DOHH2 (cell line): Measurements from ENCODE around the gene CACNA2D1.

Experiments used
- EZH2phosphoT487 ChIP-seq: fragments of 200-600 bp; sonication (generic); IDR thresholded peaks from 2 replicates; pipeline ENCODE4 v1.6.1; 2017; ENCODE audit warnings: borderline replicate concordance, mild to moderate bottlenecking, antibody characterized with exemption, low read length, moderate library complexity, mixed read lengths
- TF ChIP-seq, protein P1 (sequence below): fragments of 200-600 bp; sonication (generic); IDR thresholded peaks from one replicate; pipeline ENCODE4 v1.5.1; 2014; ENCODE audit warnings: antibody characterized with exemption, mild to moderate bottlenecking, low read depth, low read length; ENCODE audit not compliant: poor library complexity, severe bottlenecking

DNA sequence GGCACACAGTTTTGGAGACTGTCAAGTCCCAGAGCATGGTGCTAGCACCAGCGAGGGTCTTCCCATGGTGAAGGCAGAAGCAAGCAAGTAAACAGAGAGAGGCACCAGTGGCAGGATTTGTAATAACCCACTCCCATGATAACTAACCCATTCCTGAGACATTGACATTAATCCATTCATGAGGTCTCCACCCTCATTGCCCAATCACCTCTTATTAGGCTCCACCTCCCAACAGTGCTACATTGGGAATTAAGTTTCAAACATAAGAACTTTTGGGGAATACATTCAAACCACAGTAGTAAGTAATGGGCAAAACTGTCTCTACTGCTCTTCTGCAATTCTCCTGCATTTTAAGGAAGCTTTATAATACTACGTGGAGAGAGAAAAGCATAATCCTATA, 193.6 kb downstream of the CACNA2D1 start:
- TF ChIP-seq, protein P1, sequence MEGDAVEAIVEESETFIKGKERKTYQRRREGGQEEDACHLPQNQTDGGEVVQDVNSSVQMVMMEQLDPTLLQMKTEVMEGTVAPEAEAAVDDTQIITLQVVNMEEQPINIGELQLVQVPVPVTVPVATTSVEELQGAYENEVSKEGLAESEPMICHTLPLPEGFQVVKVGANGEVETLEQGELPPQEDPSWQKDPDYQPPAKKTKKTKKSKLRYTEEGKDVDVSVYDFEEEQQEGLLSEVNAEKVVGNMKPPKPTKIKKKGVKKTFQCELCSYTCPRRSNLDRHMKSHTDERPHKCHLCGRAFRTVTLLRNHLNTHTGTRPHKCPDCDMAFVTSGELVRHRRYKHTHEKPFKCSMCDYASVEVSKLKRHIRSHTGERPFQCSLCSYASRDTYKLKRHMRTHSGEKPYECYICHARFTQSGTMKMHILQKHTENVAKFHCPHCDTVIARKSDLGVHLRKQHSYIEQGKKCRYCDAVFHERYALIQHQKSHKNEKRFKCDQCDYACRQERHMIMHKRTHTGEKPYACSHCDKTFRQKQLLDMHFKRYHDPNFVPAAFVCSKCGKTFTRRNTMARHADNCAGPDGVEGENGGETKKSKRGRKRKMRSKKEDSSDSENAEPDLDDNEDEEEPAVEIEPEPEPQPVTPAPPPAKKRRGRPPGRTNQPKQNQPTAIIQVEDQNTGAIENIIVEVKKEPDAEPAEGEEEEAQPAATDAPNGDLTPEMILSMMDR, result no peak
- no peak for TF ChIP-seq EZH2phosphoT487
